Suprapubic skin (tissue), 3 donors: ENCODE measurements around the gene NGFR.

Experiments used
- EP300 ChIP-seq: sonication (generic); formaldehyde crosslinking; IDR thresholded peaks from one replicate; pipeline ENCODE4 v1.6.1; 2017; ENCODE audit warnings: antibody characterized with exemption
- TF ChIP-seq, protein P1 (sequence below), 2 donors: fragments of 200-600 bp in 1 of 2; fragments of 450-650 bp in 1 of 2; sonication (generic) in 1 of 2; IDR thresholded peaks; one replicate each; pipeline ENCODE4 v1.5.1; 2016 to 2019; ENCODE audit warnings: antibody characterized with exemption in 2 of 2, mild to moderate bottlenecking in 1 of 2, moderate library complexity in 1 of 2

DNA sequence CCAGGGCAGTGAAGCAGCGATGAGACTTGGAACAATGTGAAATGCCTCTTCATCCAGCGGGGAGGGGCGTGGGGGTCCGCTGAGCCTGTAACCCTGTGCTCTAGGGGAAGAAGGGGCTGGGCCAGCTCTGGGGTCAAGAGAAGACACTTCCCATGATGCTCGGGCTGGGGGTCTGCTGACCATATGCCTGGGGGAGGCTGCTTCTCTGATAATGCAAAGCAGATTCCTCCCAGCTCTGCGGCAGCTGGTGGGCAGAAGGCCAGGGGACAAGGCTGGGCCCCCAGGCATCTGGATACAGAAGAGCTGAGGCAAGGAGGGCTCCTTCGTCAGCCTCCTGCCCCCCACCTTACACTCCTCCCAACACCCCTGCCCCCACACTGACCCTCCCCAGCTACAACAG, 24.7 kb downstream of the NGFR start:
- TF ChIP-seq, protein P1, sequence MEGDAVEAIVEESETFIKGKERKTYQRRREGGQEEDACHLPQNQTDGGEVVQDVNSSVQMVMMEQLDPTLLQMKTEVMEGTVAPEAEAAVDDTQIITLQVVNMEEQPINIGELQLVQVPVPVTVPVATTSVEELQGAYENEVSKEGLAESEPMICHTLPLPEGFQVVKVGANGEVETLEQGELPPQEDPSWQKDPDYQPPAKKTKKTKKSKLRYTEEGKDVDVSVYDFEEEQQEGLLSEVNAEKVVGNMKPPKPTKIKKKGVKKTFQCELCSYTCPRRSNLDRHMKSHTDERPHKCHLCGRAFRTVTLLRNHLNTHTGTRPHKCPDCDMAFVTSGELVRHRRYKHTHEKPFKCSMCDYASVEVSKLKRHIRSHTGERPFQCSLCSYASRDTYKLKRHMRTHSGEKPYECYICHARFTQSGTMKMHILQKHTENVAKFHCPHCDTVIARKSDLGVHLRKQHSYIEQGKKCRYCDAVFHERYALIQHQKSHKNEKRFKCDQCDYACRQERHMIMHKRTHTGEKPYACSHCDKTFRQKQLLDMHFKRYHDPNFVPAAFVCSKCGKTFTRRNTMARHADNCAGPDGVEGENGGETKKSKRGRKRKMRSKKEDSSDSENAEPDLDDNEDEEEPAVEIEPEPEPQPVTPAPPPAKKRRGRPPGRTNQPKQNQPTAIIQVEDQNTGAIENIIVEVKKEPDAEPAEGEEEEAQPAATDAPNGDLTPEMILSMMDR (IDR thresholded peaks at IDR 0.05) = no peak
- no peak for TF ChIP-seq EP300
